ENCODE results near the gene GEMIN4. TPM values are rescaled to one million over a fixed set of nuclear protein-coding genes. Genes with fewer than 3 reads are reported as not detected.
"Not testable (repeated sequence)": the region's sequence is repeated elsewhere in the genome, so short reads cannot be mapped to it uniquely, and the experiment has no call there.

GEMIN4 gene
- 10 to 100 TPM; 34.2 to 58.4 TPM for total RNA-seq

DNA sequence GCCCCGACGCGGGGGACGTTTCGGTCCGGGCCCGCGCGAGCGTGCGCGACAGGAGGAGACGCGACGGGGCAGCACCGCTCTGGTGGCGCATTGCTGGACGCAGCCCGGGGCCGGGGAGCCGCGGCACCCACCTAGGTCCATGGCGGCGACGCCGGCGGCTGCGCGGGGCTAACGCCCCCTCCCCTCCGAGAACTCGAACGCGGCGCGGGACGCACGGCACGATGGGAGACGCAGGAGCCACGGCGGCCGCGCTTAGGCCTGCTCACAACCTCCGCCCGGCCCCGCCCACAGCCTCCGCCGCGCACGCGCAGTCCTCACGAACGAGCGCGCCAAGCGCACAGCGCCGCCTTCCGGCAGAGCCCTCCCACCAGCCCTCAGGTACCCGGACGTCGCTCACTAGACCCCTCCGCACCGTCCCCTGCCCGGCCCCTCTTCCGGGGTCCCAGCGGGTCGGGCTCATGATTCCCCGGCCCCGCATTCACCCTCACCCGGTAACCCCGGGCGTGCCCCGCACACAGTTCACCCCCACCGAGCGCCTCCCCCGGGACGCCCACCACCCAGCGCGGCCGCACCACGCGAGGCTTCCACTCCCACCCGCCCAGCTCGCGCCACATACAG, at the start of gene GEMIN4:
Gene GEMIN4 (minus strand): TSS at position 263 of the 618 bp plus-strand sequence. CDS start 122 bp downstream, at position 141.
- H3K27ac Mint-ChIP-seq, result peak within 1 kb of the TSS; percentile 83 to 87
- peaks cover 39 to 42% of the 10 kb centered on the region in 2 donors for H3K4me1 Mint-ChIP-seq (ENCODE audit: low read depth in 2 of 2)
- H3K36me3 Mint-ChIP-seq, result peaks cover 14% of the 10 kb centered on the region
- H3K9me3 Mint-ChIP-seq, result peaks cover 4% of the 10 kb centered on the region
- ATAC-seq (peak; percentile 93 to 94), DNase-seq (ENCODE audit: low spot score) (peak; percentile 95)
- H3K27me3 Mint-ChIP-seq, result no peaks in the 10 kb centered on the region
- H3K4me3 Mint-ChIP-seq, result peak within 1 kb of the TSS; percentile 96

DNA sequence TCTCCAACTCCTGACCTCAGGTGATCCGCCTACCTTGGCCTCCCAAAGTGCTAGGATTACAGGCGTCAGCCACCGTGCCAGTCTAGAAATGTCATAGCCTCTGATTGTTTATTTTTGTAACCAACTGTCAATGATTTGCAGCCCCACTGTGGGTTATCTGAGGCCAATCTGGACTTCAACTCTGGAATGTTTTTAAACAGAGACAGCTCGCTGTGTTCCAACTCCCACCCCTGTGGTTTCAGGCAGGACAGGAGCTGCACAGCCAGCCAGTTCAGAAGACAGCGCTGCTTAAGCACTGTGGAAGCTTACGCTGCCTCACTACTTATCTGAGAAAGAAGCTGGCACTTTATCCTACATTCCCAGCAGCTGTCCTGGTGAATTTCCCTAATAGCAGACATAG, 49.6 kb upstream of the GEMIN4 start:
- H3K27ac Mint-ChIP-seq, result no peak overlapping the region
- no peak overlapping the region for H3K4me3 Mint-ChIP-seq
- no peaks in the 10 kb centered on the region for H3K4me1 Mint-ChIP-seq (ENCODE audit: low read depth in 2 of 2)
- H3K9me3 Mint-ChIP-seq, result no peaks in the 10 kb centered on the region
- DNase-seq (ENCODE audit: low spot score) (no peak), ATAC-seq (no peak)
- H3K27me3 Mint-ChIP-seq, result no peaks in the 10 kb centered on the region
- H3K36me3 Mint-ChIP-seq, result no peaks in the 10 kb centered on the region

DNA sequence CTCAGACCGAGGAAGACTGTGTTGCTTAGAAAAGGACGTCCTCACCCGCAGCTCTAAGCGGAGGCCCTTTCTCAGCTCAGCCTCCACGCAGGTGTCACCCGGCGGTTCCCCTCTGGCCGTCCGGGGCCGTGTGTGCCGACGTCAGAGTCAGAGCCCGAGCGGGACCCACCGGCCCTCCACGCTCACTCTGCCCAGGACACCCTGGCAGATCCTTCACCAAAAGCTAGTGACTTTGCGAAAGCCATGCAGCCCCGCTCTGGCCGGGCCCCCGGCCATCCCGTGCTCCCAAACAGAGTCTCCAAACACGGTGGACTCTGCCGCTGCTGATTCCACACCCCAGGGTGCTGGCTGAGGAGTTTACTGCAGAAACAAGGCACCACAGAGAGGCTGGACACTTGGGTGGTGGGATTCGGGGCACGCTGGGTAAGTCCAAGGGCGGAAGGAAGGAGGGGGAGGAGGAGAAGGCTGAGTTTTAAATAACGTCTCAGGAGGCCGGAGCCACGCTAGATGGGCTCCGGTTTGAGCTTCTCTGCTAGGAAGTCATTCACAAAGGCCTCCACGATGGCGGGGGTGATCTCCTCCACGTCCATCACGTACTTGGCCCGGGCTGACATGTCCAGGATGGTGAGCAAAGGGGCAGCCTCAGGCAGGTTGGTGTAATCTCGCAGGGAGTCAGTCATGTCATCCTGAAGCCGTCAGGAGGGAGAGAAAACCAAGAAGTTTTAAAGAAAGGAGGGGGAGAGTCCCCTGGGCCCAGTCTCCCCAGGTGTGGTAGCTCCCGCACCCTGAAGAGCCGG, 48.6 kb upstream of the GEMIN4 start:
- Mint-ChIP-seq H3K36me3 (no peaks in the 10 kb centered on the region), H3K4me3 (no peak overlapping the region), H3K27me3 (no peaks in the 10 kb centered on the region), H3K4me1 (ENCODE audit: low read depth in 2 of 2) (no peaks in the 10 kb centered on the region), H3K9me3 (no peaks in the 10 kb centered on the region), H3K27ac (no peak overlapping the region)
- DNase-seq (ENCODE audit: low spot score), result no peak
- ATAC-seq, result no peak

DNA sequence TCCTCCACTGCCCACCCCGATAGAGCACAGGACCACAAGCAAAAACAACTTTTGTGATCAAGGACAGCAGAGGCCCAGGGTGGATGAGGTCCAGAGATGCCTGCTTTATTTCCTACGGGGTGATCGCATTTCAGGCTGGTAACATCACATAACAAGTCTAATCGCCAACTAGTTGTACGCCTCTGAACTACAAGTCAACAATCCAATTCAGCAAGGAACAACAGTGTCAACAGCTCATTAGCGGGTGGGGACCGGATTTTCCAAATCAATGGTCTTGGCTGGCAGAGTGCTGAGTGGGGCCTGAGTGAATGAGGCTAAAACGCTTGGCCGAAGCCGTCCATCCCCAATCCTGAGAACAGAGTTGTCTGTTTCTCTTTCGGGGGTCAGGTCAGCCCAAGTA, 47.2 kb upstream of the GEMIN4 start:
- DNase-seq (ENCODE audit: low spot score) (no peak), ATAC-seq (no peak)
- H3K27ac Mint-ChIP-seq, result no peak overlapping the region
- H3K4me3 Mint-ChIP-seq, result no peak overlapping the region
- H3K4me1 Mint-ChIP-seq (ENCODE audit: low read depth in 2 of 2), result peaks cover 5 to 6% of the 10 kb centered on the region in 2 donors
- no peaks in the 10 kb centered on the region for H3K9me3 Mint-ChIP-seq
- H3K36me3 Mint-ChIP-seq, result no peaks in the 10 kb centered on the region
- no peaks in the 10 kb centered on the region for H3K27me3 Mint-ChIP-seq

DNA sequence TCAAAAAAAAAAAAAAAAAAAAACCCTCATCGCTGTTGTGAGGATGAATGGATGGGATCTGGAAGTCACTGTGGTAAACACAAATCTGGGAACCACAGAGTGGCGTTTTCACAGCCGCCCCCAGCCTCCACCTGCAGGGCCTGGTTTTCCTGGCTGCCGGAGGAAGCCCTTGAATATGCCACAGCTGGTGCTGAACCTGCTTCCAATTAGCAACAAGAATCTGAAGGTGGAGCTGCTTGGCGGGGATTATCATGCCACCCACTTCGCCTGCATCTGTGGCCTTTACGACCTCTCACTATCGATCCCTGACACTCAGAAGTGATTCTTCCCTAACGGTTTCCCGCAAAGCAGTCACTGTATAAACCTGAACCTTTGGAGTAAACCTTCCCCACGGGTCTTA, 46.2 kb upstream of the GEMIN4 start:
- Mint-ChIP-seq H3K4me3 (no peak overlapping the region), H3K36me3 (no peaks in the 10 kb centered on the region), H3K4me1 (ENCODE audit: low read depth in 2 of 2) (peaks cover 5 to 6% of the 10 kb centered on the region in 2 donors), H3K9me3 (no peaks in the 10 kb centered on the region), H3K27me3 (no peaks in the 10 kb centered on the region), H3K27ac (no peak overlapping the region)
- ATAC-seq, result no peak
- no peak for DNase-seq (ENCODE audit: low spot score)

DNA sequence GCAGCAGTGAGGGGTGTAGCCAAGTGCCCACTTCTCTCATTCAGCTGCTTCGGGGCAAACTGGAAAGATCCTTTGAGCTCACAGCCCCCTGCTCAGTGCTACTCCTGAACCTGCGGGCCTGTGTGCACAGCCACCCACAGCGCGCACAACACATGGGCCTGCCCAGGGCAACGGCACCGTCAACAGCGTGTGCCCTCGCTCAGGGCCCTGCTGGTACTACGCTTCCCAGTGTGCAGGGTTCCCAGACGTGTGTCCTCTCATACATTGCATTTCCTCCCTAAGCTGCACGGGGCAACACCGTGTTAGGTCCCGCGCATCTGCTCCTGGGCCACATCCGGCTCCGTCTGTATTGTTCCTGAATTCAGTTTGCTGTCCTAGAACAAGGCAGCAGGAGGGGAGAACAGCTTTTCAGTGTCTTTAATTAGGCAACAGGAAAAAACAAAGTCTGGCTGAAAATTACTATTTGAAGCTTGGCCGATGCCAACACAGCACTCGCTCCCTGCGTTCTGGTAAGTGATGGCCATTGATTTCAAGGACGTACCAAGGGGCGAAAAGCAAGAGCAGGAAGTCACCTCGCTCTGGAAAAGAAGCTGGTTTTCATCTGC, 45.3 kb upstream of the GEMIN4 start:
- peak in 1 of 2 donors; percentile 54 for ATAC-seq
- no peak overlapping the region for H3K27ac Mint-ChIP-seq
- H3K4me1 Mint-ChIP-seq (ENCODE audit: low read depth in 2 of 2), result peaks cover 5 to 6% of the 10 kb centered on the region in 2 donors

DNA sequence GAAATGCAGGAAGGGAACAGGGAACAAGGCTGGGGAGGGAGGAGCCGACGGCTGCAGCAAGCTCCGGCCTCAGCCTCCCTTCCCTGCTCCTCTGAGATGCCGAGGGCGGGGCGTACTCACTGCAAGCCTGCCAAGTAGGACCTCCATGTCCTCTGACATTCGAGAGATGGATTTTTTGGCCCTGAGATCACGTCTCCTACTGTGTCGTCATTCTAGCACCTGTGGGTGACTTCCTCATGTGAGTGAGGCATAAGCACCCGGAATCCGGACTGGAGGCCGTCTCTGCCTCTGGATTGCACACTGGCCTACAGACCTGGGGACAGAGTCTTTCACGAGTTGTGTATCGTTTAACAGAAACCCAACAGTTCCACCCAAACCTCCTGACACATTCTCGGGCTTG, 44.5 kb upstream of the GEMIN4 start:
- Mint-ChIP-seq H3K4me3 (no peak overlapping the region), H3K27ac (no peak overlapping the region), H3K4me1 (ENCODE audit: low read depth in 2 of 2) (peaks cover 5 to 6% of the 10 kb centered on the region in 2 donors), H3K27me3 (no peaks in the 10 kb centered on the region), H3K36me3 (no peaks in the 10 kb centered on the region), H3K9me3 (no peaks in the 10 kb centered on the region)
- no peak for DNase-seq (ENCODE audit: low spot score)
- ATAC-seq, result no peak

More for the DNA sequence above, 45.3 kb upstream of the GEMIN4 start:
- H3K4me3 Mint-ChIP-seq, result no peak overlapping the region
- H3K27me3 Mint-ChIP-seq, result no peaks in the 10 kb centered on the region
- no peaks in the 10 kb centered on the region for H3K36me3 Mint-ChIP-seq
- DNase-seq (ENCODE audit: low spot score), result no peak
- no peaks in the 10 kb centered on the region for H3K9me3 Mint-ChIP-seq

DNA sequence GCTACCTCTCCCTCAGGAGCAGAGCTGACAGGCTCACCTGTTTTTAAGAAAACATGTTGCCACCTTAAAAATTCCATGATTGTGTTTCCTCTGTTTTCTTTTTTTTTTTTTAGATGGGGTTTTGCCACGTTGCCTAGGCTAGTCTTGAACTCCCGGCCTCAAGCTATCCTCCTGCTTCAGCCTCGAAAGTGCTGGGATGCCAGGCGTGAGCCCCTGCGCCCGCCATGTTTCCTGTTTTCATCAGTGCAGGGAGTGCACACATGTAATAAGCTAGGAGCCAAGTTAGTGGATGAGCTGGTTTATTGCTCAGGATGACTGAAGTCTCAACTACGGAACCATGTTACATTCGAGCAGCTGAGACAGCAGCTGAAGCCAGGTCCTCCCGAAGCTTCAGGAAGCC, 43.7 kb upstream of the GEMIN4 start:
- Mint-ChIP-seq H3K9me3 (no peaks in the 10 kb centered on the region), H3K27me3 (no peaks in the 10 kb centered on the region), H3K4me3 (no peak overlapping the region), H3K4me1 (ENCODE audit: low read depth in 2 of 2) (peaks cover 6 to 10% of the 10 kb centered on the region in 2 donors), H3K27ac (no peak overlapping the region), H3K36me3 (peaks cover 5% of the 10 kb centered on the region)
- ATAC-seq (no peak), DNase-seq (ENCODE audit: low spot score) (no peak)

DNA sequence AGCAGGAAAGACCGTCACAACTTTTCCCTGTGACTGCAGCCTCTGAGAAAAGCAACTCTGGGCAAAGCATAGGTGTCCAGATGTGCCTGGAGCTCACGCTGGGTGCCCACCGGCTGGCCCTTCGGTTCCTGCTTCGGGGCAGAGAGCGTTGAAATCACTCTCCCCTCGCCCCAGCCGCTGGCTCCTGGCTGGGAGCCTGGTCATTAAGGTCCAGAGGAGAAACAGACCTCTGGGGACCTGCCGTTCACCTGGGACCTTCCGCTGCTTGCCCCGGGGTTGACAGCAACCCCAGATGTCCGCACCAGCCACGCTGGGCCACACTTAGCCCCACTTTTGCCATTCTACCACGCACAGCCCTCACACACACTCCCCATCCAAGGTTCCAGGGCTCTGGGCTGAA, 43.2 kb upstream of the GEMIN4 start:
- H3K9me3 Mint-ChIP-seq, result no peaks in the 10 kb centered on the region
- H3K27me3 Mint-ChIP-seq, result no peaks in the 10 kb centered on the region
- no peak for ATAC-seq

DNA sequence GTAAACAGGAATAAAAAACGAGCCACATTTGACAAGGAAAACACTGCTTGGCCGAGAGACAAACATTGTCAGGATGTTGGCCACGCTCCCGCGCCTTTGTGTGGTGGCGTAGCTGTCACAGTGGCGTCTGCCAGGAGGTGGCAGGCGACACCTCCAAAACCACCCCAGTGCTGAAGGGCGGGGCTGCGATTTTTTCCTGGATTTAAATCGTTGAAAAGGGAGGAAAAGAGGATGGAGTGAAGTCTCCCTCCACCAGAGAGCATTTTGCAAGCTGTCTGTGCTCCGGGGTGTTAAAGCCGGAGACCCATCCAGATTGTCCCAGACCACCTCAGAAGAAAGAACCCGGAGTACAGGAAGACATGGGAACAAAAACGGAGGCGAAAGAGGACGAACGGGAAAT, 42.8 kb upstream of the GEMIN4 start:
- peaks cover 6 to 10% of the 10 kb centered on the region in 2 donors for H3K4me1 Mint-ChIP-seq (ENCODE audit: low read depth in 2 of 2)
- peak; percentile 57 to 65 for ATAC-seq
- no peak overlapping the region for H3K27ac Mint-ChIP-seq

More for the DNA sequence above, 43.2 kb upstream of the GEMIN4 start:
- Mint-ChIP-seq H3K4me3 (no peak overlapping the region), H3K36me3 (peaks cover 6% of the 10 kb centered on the region), H3K4me1 (ENCODE audit: low read depth in 2 of 2) (peaks cover 6 to 10% of the 10 kb centered on the region in 2 donors), H3K27ac (no peak overlapping the region)
- no peak for DNase-seq (ENCODE audit: low spot score)

DNA sequence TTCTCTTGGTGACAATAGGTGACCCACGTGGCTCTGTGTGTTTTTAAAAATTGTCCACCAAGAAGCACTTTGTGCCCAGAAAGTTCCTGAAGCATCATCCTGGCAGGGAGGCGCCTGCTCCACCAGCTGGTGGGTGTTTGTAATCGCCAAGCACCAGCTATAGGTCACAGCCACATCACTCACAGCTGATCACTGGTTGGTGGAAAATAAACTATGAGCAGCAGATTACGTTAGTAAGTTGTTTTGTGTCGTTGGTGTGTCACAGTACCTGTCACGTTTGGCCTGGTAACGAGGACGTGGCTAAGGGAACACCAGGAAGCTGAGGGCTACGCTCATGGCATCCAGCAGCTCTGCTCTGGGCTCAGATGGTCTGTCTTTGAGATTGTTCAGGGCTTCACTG, 40.2 kb upstream of the GEMIN4 start:
- Mint-ChIP-seq H3K27me3 (no peaks in the 10 kb centered on the region), H3K4me3 (no peak overlapping the region), H3K36me3 (peaks cover 10% of the 10 kb centered on the region), H3K9me3 (no peaks in the 10 kb centered on the region), H3K27ac (no peak overlapping the region), H3K4me1 (ENCODE audit: low read depth in 2 of 2) (peaks cover 6 to 10% of the 10 kb centered on the region in 2 donors)
- ATAC-seq (no peak), DNase-seq (ENCODE audit: low spot score) (no peak)

More for the DNA sequence above, 42.8 kb upstream of the GEMIN4 start:
- DNase-seq (ENCODE audit: low spot score), result no peak
- Mint-ChIP-seq H3K27me3 (no peaks in the 10 kb centered on the region), H3K9me3 (no peaks in the 10 kb centered on the region), H3K36me3 (peaks cover 6% of the 10 kb centered on the region), H3K4me3 (no peak overlapping the region)

DNA sequence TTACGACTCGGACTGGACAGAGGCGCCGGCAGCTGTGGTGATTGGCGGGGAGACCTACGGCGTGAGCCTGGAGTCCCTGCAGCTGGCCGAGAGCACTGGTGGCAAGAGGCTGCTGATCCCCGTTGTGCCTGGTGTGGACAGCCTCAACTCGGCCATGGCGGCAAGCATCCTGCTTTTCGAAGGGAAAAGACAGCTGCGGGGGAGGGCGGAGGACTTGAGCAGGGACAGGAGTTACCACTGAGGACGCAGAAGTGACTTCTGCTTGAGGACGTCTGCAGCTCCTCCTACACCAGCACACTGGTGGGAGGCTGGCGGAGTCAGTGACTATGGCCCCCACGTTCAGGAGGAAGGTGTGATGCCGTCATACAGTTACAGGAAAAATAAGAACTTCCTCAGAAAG, 39.8 kb upstream of the GEMIN4 start:
- Mint-ChIP-seq H3K9me3 (no peaks in the 10 kb centered on the region), H3K27ac (no peak overlapping the region), H3K4me3 (no peak overlapping the region), H3K36me3 (peaks cover 10% of the 10 kb centered on the region), H3K27me3 (no peaks in the 10 kb centered on the region), H3K4me1 (ENCODE audit: low read depth in 2 of 2) (peaks cover 6 to 10% of the 10 kb centered on the region in 2 donors)
- DNase-seq (ENCODE audit: low spot score) (no peak), ATAC-seq (no peak)

DNA sequence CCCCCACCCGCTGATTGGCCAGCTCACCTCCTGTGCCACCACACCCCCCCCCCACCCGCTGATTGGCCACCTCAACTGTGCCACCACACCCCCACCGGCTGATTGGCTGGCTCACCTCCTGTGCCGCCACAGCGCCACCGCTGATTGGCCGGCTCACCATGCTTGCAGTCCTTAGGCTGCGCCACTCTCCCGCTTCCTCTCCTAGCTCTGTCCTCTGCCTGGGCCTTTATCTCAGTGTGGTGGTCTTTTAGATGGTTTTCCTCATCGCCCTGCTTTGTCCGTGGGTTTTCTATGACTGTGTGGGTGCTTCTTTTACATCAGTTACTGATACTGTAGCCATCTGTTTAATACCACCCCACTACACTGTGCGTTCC, 38.8 kb upstream of the GEMIN4 start:
- DNase-seq (ENCODE audit: low spot score), result not testable (repeated sequence)
- peaks cover 10% of the 10 kb centered on the region for H3K36me3 Mint-ChIP-seq

More for the DNA sequence above, 38.8 kb upstream of the GEMIN4 start:
- ATAC-seq, H3K27ac Mint-ChIP-seq, H3K9me3 Mint-ChIP-seq, H3K4me3 Mint-ChIP-seq, H3K27me3 Mint-ChIP-seq: not testable (repeated sequence)
- H3K4me1 Mint-ChIP-seq (ENCODE audit: low read depth in 2 of 2), result peaks cover 6 to 10% of the 10 kb centered on the region in 2 donors

All from natural killer cell treated with Interleukin-12 subunit alpha and Interleukin-12 subunit beta and Interleukin-15 and Interleukin-18, amount 100 ng/mL, for 72 hours (primary cell).